ENCODE results near the gene DTNBP1.

DTNBP1 gene

GRCh38 chr6:15511248-15512125, 151.3 kb downstream of the DTNBP1 start:
- H3K4me3 ChIP-seq (ENCODE audit: low read length), result no peak overlapping the region
- no peak for DNase-seq (ENCODE audit: low read depth, low spot score)

- peak; percentile 26 for DNase-seq (ENCODE audit: low read depth, low spot score)
- no peak overlapping the region for H3K4me3 ChIP-seq (ENCODE audit: low read length)
These were observed 152.1 kb downstream of the DTNBP1 start for GRCh38 chr6:15510536-15511247.

GRCh38 chr6:15510121-15510520, 152.7 kb downstream of the DTNBP1 start:
- no peak overlapping the region for H3K4me3 ChIP-seq (ENCODE audit: low read length)
- DNase-seq (ENCODE audit: low read depth, low spot score), result no peak

GRCh38 chr6:15509335-15509933, 153.4 kb downstream of the DTNBP1 start:
- H3K4me3 ChIP-seq (ENCODE audit: low read length), result no peak overlapping the region
- DNase-seq (ENCODE audit: low read depth, low spot score), result no peak

- H3K4me3 ChIP-seq (ENCODE audit: low read length), result no peak overlapping the region
- DNase-seq (ENCODE audit: low read depth, low spot score), result no peak
These were observed 153.9 kb downstream of the DTNBP1 start for GRCh38 chr6:15508931-15509330.

GRCh38 chr6:15508441-15508871, 154.4 kb downstream of the DTNBP1 start:
- DNase-seq (ENCODE audit: low read depth, low spot score), result no peak
- no peak overlapping the region for H3K4me3 ChIP-seq (ENCODE audit: low read length)

GRCh38 chr6:15507746-15508145, 155.1 kb downstream of the DTNBP1 start:
- H3K4me3 ChIP-seq (ENCODE audit: low read length), result no peak overlapping the region
- no peak for DNase-seq (ENCODE audit: low read depth, low spot score)

- no peak for DNase-seq (ENCODE audit: low read depth, low spot score)
- H3K4me3 ChIP-seq (ENCODE audit: low read length), result no peak overlapping the region
These were observed 155.6 kb downstream of the DTNBP1 start for GRCh38 chr6:15507221-15507620.

GRCh38 chr6:15506066-15506465, 156.8 kb downstream of the DTNBP1 start:
- H3K4me3 ChIP-seq (ENCODE audit: low read length), result no peak overlapping the region
- no peak for DNase-seq (ENCODE audit: low read depth, low spot score)

- H3K4me3 ChIP-seq (ENCODE audit: low read length), result no peak overlapping the region
- DNase-seq (ENCODE audit: low read depth, low spot score), result no peak
These were observed 157.3 kb downstream of the DTNBP1 start for GRCh38 chr6:15505463-15505918.

GRCh38 chr6:15504581-15505350, 158.1 kb downstream of the DTNBP1 start:
- H3K4me3 ChIP-seq (ENCODE audit: low read length), result no peak overlapping the region
- DNase-seq (ENCODE audit: low read depth, low spot score), result no peak

GRCh38 chr6:15504040-15504495, 158.8 kb downstream of the DTNBP1 start:
- no peak overlapping the region for H3K4me3 ChIP-seq (ENCODE audit: low read length)
- DNase-seq (ENCODE audit: low read depth, low spot score), result no peak

GRCh38 chr6:15503346-15503680, 159.5 kb downstream of the DTNBP1 start:
- no peak for DNase-seq (ENCODE audit: low read depth, low spot score)
- no peak overlapping the region for H3K4me3 ChIP-seq (ENCODE audit: low read length)

GRCh38 chr6:15502446-15503345, 160.1 kb downstream of the DTNBP1 start:
- no peak for DNase-seq (ENCODE audit: low read depth, low spot score)
- H3K4me3 ChIP-seq (ENCODE audit: low read length), result no peak overlapping the region

GRCh38 chr6:15501826-15502445, 160.9 kb downstream of the DTNBP1 start:
- H3K4me3 ChIP-seq (ENCODE audit: low read length), result no peak overlapping the region
- DNase-seq (ENCODE audit: low read depth, low spot score), result no peak

- DNase-seq (ENCODE audit: low read depth, low spot score), result no peak
- H3K4me3 ChIP-seq (ENCODE audit: low read length), result no peak overlapping the region
These were observed 161.7 kb downstream of the DTNBP1 start for GRCh38 chr6:15500901-15501825.
